Mammary epithelial cell (primary cell): ENCODE data around the gene ALDH8A1.

Source experiments
- CTCF ChIP-seq, 2 donors: IDR thresholded peaks in 1 of 2; conservative IDR thresholded peaks in 1 of 2; 2 replicates each; pipeline ENCODE4 v1.5.1; 2011 to 2012; ENCODE audit warnings: inconsistent platforms in 2 of 2, low read length in 2 of 2, mild to moderate bottlenecking in 2 of 2, control low read depth in 1 of 2, low read depth in 1 of 2; ENCODE audit not compliant: insufficient read depth in 1 of 2; ENCODE audit errors: extremely low read depth in 1 of 2
- EZH2 ChIP-seq: IDR thresholded peaks from 2 replicates; pipeline ENCODE4 v1.6.1; 2012; ENCODE audit warnings: low read length, inconsistent platforms, borderline replicate concordance

GRCh38 chr6:134967711-134968110 lies 17.8 kb upstream of the ALDH8A1 start:
- TF ChIP-seq CTCF (conservative IDR thresholded peaks at IDR 0.05 in 1 of 2, IDR thresholded peaks at IDR 0.05 in 1 of 2; ENCODE audit: extremely low read depth in 1 of 2, insufficient read depth in 1 of 2, low read depth in 1 of 2, low read length in 2 of 2) (no peak), EZH2 (no peak)
